H9 (cell line): Measurements from ENCODE around the gene N4BP3. TPM values are rescaled to one million over a fixed set of nuclear protein-coding genes. Genes with fewer than 3 reads are reported as not detected.
"Not testable (repeated sequence)": the region's sequence is repeated elsewhere in the genome, so short reads cannot be mapped to it uniquely, and the experiment has no call there.

ENCODE experiments used
- DNase-seq: peaks from one replicate; pipeline ENCODE4 v3.0.0-alpha.2; 2017
- H2AFZ ChIP-seq: one replicate; pipeline ENCODE4 v1.6.1; 2013; ENCODE audit warnings: mild to moderate bottlenecking, low read length, control low read depth, moderate library complexity
- H2AK5ac ChIP-seq: 2 replicates; pipeline ENCODE4 v1.6.1; 2013; ENCODE audit warnings: low read length, control low read depth, mixed read lengths; ENCODE audit not compliant: insufficient read length
- H2BK120ac ChIP-seq: one replicate; pipeline ENCODE4 v1.6.1; 2013; ENCODE audit warnings: low read depth, mild to moderate bottlenecking, low read length, control low read depth, inconsistent platforms; ENCODE audit not compliant: poor library complexity, severe bottlenecking
- H2BK12ac ChIP-seq: 2 replicates; pipeline ENCODE4 v1.6.1; 2013; ENCODE audit warnings: low read length, control low read depth, mixed read lengths, low read depth; ENCODE audit not compliant: insufficient read length
- H2BK15ac ChIP-seq: 2 replicates; pipeline ENCODE4 v1.6.1; 2013; ENCODE audit warnings: low read depth, low read length, control low read depth
- H2BK20ac ChIP-seq: one replicate; pipeline ENCODE4 v1.6.1; 2013; ENCODE audit warnings: low read depth, mild to moderate bottlenecking, low read length, control low read depth, inconsistent platforms; ENCODE audit not compliant: poor library complexity, severe bottlenecking
- H2BK5ac ChIP-seq: 2 replicates; pipeline ENCODE4 v1.6.1; 2013; ENCODE audit warnings: low read length, control low read depth, mixed read lengths; ENCODE audit not compliant: insufficient read length
- H3K14ac ChIP-seq: 2 replicates; pipeline ENCODE4 v1.6.1; 2013; ENCODE audit warnings: low read length, control low read depth; ENCODE audit not compliant: insufficient read depth
- H3K18ac ChIP-seq: 2 replicates; pipeline ENCODE4 v1.6.1; 2013; ENCODE audit warnings: low read depth, mild to moderate bottlenecking, mixed read lengths, low read length, control low read depth; ENCODE audit not compliant: insufficient read length
- H3K23ac ChIP-seq: 2 replicates; pipeline ENCODE4 v1.6.1; 2013; ENCODE audit warnings: low read length, control low read depth, mixed read lengths, low read depth; ENCODE audit not compliant: insufficient read length
- H3K23me2 ChIP-seq: 2 replicates; pipeline ENCODE4 v1.6.1; 2013; ENCODE audit warnings: low read depth, mild to moderate bottlenecking, mixed read lengths, low read length, control low read depth; ENCODE audit not compliant: insufficient read length, poor library complexity, severe bottlenecking
- H3K27ac ChIP-seq: 2 replicates; pipeline ENCODE4 v1.5.1; 2013; ENCODE audit warnings: low read length, control low read depth, mixed read lengths, low read depth; ENCODE audit not compliant: insufficient read length
- H3K27me3 ChIP-seq: 2 replicates; pipeline ENCODE4 v1.6.1; 2013; ENCODE audit warnings: low read length, control low read depth, inconsistent platforms; ENCODE audit not compliant: insufficient read depth
- H3K4ac ChIP-seq: 2 replicates; pipeline ENCODE4 v1.6.1; 2013; ENCODE audit warnings: low read depth, mild to moderate bottlenecking, control low read depth, inconsistent platforms, low read length, moderate library complexity
- H3K4me1 ChIP-seq: 2 replicates; pipeline ENCODE4 v1.6.1; 2013; ENCODE audit warnings: low read length, control low read depth, inconsistent platforms; ENCODE audit not compliant: insufficient read depth
- H3K4me2 ChIP-seq: 2 replicates; pipeline ENCODE4 v1.6.1; 2013; ENCODE audit warnings: low read length, control low read depth, mixed read lengths; ENCODE audit not compliant: insufficient read length, insufficient read depth
- H3K56ac ChIP-seq: 2 replicates; pipeline ENCODE4 v1.6.1; 2013; ENCODE audit warnings: low read depth, mild to moderate bottlenecking, mixed read lengths, low read length, control low read depth; ENCODE audit not compliant: insufficient read length
- H3K79me1 ChIP-seq: 2 replicates; pipeline ENCODE4 v1.6.1; 2013; ENCODE audit warnings: low read depth, mild to moderate bottlenecking, moderate library complexity, low read length, control low read depth, inconsistent platforms; ENCODE audit not compliant: insufficient read depth, poor library complexity, severe bottlenecking
- H3K79me2 ChIP-seq: 2 replicates; pipeline ENCODE4 v1.6.1; 2013; ENCODE audit warnings: low read length, control low read depth, inconsistent platforms; ENCODE audit not compliant: insufficient read depth
- H3K9ac ChIP-seq: 2 replicates; pipeline ENCODE4 v1.6.1; 2013; ENCODE audit warnings: low read length, control low read depth, mixed read lengths; ENCODE audit not compliant: insufficient read length; ENCODE audit errors: extremely low read depth
- H3K9me3 ChIP-seq: one replicate; pipeline ENCODE4 v1.6.1; 2013; ENCODE audit warnings: low read depth, low read length, inconsistent platforms; ENCODE audit not compliant: control insufficient read depth
- H3T11ph ChIP-seq: one replicate; pipeline ENCODE4 v1.6.1; 2013; ENCODE audit warnings: mild to moderate bottlenecking, low read length, control low read depth, inconsistent platforms
- H4K20me1 ChIP-seq: one replicate; pipeline ENCODE4 v1.6.1; 2013; ENCODE audit not compliant: control insufficient read depth, insufficient read length, insufficient read depth
- H4K5ac ChIP-seq: 2 replicates; pipeline ENCODE4 v1.6.1; 2013; ENCODE audit warnings: low read depth, mild to moderate bottlenecking, mixed read lengths, low read length, control low read depth; ENCODE audit not compliant: insufficient read length
- H4K8ac ChIP-seq: replicated peaks from 2 replicates; pipeline ENCODE4 v1.6.1; 2013; ENCODE audit warnings: low read length, control low read depth, mixed read lengths, low read depth; ENCODE audit not compliant: insufficient read length
- H4K91ac ChIP-seq: 2 replicates; pipeline ENCODE4 v1.6.1; 2013; ENCODE audit warnings: low read depth, mild to moderate bottlenecking, moderate library complexity, mixed read lengths, low read length, control low read depth; ENCODE audit not compliant: insufficient read length
- H3K27ac Mint-ChIP-seq, 3 experiments: 2 replicates in 2 of 3; 3 replicates in 1 of 3; pipeline ENCODE4 v1.8.0; 2020 to 2021; ENCODE audit warnings: mixed read lengths in 3 of 3, mild to moderate bottlenecking in 1 of 3, moderate library complexity in 1 of 3
- H3K27me3 Mint-ChIP-seq: 2 replicates; pipeline ENCODE4 v1.8.0; 2021; ENCODE audit warnings: low read depth, mild to moderate bottlenecking, moderate library complexity, mixed read lengths
- H3K36me3 Mint-ChIP-seq, 3 experiments: 2 replicates in 2 of 3; 3 replicates in 1 of 3; pipeline ENCODE4 v1.8.0; 2020 to 2021; ENCODE audit warnings: low read depth in 3 of 3, mixed read lengths in 3 of 3; ENCODE audit not compliant: insufficient read depth in 1 of 3
- H3K4me1 Mint-ChIP-seq, 2 experiments: 2 replicates each; pipeline ENCODE4 v1.8.0; 2020; ENCODE audit warnings: mixed read lengths in 2 of 2
- H3K4me3 Mint-ChIP-seq, 2 experiments: 2 replicates in 1 of 2; 3 replicates in 1 of 2; pipeline ENCODE4 v1.8.0; 2020 to 2021; ENCODE audit warnings: mild to moderate bottlenecking in 2 of 2, mixed read lengths in 2 of 2, moderate library complexity in 1 of 2
- H3K9me3 Mint-ChIP-seq, 2 experiments: 2 replicates in 1 of 2; 3 replicates in 1 of 2; pipeline ENCODE4 v1.8.0; 2020; ENCODE audit warnings: mild to moderate bottlenecking in 2 of 2, mixed read lengths in 2 of 2, moderate library complexity in 1 of 2
- WGBS: extraction: QIAGEN DNeasy Blood & Tissue Kit; methylation state at CpG from one replicate; pipeline ENCODE4 v1.1.7; 2013; ENCODE audit warnings: missing lambda C conversion rate, low lambda C conversion rate, mixed read lengths; ENCODE audit not compliant: insufficient read length; ENCODE audit errors: extremely low coverage; 5-methylcytosine and 5-hydroxymethylcytosine counted together
- total RNA-seq: library from RNA; stranded (reverse); gene quantifications from 2 replicates; pipeline ENCODE4 v1.2.1, GENCODE V29; 2021
- TF ChIP-seq, protein P1 (sequence below): fragments of 200-600 bp; sonication (generic); conservative IDR thresholded peaks from 3 replicates; pipeline ENCODE4 v1.8.0; 2021; ENCODE audit warnings: antibody characterized with exemption, mild to moderate bottlenecking

Gene N4BP3
- total RNA-seq, 1 experiment from 2014 or later, result 32.1 TPM

DNA sequence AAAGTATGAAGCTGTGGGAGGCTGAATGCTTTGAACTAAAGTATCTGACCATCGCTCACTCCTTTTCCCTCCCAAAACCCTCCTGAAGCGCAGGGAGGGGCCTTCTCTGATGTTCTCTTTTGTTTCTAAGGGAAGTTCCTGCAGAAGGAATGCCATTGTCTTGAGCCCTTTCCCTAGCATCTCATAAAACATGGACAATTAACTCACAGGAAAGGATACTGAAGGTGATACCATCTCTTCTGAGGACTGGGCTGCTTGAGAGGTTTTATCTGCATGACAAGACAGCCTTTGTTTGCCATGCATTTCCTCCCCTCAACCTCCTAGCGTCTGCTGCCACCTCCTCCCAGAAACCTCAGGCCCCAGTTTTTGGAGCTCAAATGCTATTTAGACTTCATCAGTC is 13.2 kb downstream of the N4BP3 start:
- Mint-ChIP-seq H3K27me3 (no peaks in the 10 kb centered on the region; the same call in 1 of the 2 replicates), H3K4me1 (peaks cover 51 to 61% of the 10 kb centered on the region in 2 experiments), H3K27ac (peak overlapping the region; percentile 96 to 99 (median 98)), H3K36me3 (peaks cover 4 to 35% (median 13%) of the 10 kb centered on the region in 3 experiments; a peak in 6 of 7 replicates), H3K9me3 (no peaks in the 10 kb centered on the region), H3K4me3 (peak overlapping the region; percentile 30 to 65; a peak in 4 of 5 replicates)
- no peak overlapping the region for H4K5ac ChIP-seq
- no peaks in the 10 kb centered on the region for H3K79me1 ChIP-seq
- no CpG with 5 or more reads among the region's 3 CpGs for WGBS
- no peak overlapping the region for H3K23ac ChIP-seq
- no peak overlapping the region for H3K4ac ChIP-seq
- TF ChIP-seq, protein P1, sequence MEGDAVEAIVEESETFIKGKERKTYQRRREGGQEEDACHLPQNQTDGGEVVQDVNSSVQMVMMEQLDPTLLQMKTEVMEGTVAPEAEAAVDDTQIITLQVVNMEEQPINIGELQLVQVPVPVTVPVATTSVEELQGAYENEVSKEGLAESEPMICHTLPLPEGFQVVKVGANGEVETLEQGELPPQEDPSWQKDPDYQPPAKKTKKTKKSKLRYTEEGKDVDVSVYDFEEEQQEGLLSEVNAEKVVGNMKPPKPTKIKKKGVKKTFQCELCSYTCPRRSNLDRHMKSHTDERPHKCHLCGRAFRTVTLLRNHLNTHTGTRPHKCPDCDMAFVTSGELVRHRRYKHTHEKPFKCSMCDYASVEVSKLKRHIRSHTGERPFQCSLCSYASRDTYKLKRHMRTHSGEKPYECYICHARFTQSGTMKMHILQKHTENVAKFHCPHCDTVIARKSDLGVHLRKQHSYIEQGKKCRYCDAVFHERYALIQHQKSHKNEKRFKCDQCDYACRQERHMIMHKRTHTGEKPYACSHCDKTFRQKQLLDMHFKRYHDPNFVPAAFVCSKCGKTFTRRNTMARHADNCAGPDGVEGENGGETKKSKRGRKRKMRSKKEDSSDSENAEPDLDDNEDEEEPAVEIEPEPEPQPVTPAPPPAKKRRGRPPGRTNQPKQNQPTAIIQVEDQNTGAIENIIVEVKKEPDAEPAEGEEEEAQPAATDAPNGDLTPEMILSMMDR, result no peak
- peaks cover 4% of the 10 kb centered on the region; the same call in 1 of the 2 replicates for H3K4me1 ChIP-seq
- H3K79me2 ChIP-seq, result peaks cover 1% of the 10 kb centered on the region; the same call in 1 of the 2 replicates
- H3K4me2 ChIP-seq, result no peak overlapping the region
- H3K27ac ChIP-seq, result peak overlapping the region; percentile 93
- H3K56ac ChIP-seq, result no peak overlapping the region
- no peaks in the 10 kb centered on the region for H3K27me3 ChIP-seq
- H4K8ac ChIP-seq, result no peak overlapping the region
- H2AK5ac ChIP-seq, result no peak overlapping the region
- H2AFZ ChIP-seq, result no peak overlapping the region
- no peak overlapping the region for H2BK120ac ChIP-seq
- no peaks in the 10 kb centered on the region for H3K9me3 ChIP-seq
- H4K20me1 ChIP-seq, result no peaks in the 10 kb centered on the region
- H2BK5ac ChIP-seq, result no peak overlapping the region
- H2BK12ac ChIP-seq, result no peak overlapping the region
- H2BK15ac ChIP-seq, result no peak overlapping the region
- no peak overlapping the region for H4K91ac ChIP-seq
- H3T11ph ChIP-seq, result no peak overlapping the region
- H3K23me2 ChIP-seq, result peaks cover 5% of the 10 kb centered on the region
- no peak overlapping the region for H3K18ac ChIP-seq
- H2BK20ac ChIP-seq, result no peak overlapping the region
- H3K9ac ChIP-seq, result no peak overlapping the region
- H3K14ac ChIP-seq, result no peak overlapping the region
- DNase-seq, result peak; percentile 92

DNA sequence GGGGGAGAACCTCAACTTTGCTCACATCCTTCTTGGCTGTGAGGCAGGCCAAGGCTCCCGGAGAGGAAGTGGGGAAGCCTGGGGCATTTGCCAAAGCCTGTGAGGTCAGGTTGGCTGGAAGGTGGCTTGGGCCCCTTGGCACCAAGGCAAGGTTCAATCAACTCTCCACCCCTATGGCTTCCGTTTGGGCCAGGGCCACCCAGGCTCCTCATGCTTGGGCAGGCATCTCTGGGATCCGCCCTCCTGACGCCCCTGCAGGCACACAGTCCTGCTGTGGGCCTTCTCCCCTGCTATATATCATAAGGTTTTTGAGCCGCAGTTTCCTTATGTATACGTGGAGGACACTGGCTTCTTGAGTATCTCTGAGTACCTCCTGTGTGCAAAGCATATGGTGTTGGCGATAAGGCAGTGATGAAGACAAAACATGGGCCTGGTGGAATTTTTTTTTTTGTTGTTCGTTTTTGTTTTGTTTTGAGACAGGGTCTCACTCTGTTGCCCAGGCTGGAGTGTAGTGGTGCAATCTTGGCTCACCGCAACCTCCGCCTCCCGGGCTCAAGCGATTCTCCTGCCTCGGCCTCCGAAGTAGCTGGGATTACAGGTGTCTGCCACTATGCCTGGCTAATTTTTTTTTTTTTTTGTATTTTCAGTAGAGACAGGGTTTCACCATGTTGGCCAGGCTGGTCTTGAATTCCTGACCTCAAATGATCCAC is 14.1 kb downstream of the N4BP3 start:
- H3K79me2 ChIP-seq, H3K79me1 ChIP-seq, H3K27me3 ChIP-seq, H3K9me3 Mint-ChIP-seq, H2BK15ac ChIP-seq, H3T11ph ChIP-seq, H3K4me2 ChIP-seq, H2BK20ac ChIP-seq, H3K56ac ChIP-seq, H4K91ac ChIP-seq, H3K23ac ChIP-seq, H3K9ac ChIP-seq, H2AFZ ChIP-seq, H3K4me1 ChIP-seq, H4K20me1 ChIP-seq, H2AK5ac ChIP-seq, H2BK5ac ChIP-seq, H4K5ac ChIP-seq, H3K4ac ChIP-seq, H4K8ac ChIP-seq, H3K9me3 ChIP-seq, H3K27me3 Mint-ChIP-seq, H2BK120ac ChIP-seq, H3K23me2 ChIP-seq: not testable (repeated sequence)
- Histone ChIP-seq H3K27ac (peak overlapping the region; percentile 93), H2BK12ac (peak overlapping the region; percentile 91), H3K18ac (peak overlapping the region; percentile 28), H3K14ac (peak overlapping the region; percentile 5; the same call in 1 of the 2 replicates)
- Mint-ChIP-seq H3K4me1 (peaks cover 56 to 67% of the 10 kb centered on the region in 2 experiments), H3K4me3 (peak overlapping the region in 1 of 2 experiments; percentile 8; a peak in 2 of 5 replicates), H3K27ac (peak overlapping the region; percentile 96 to 99 (median 98)), H3K36me3 (peaks cover 4 to 29% (median 13%) of the 10 kb centered on the region in 3 experiments; a peak in 5 of 7 replicates)
- peak; percentile 57 for DNase-seq
- WGBS, result no CpG with 5 or more reads among the region's 14 CpGs
